GM19238 (cell line): Measurements from ENCODE around the gene SDHAF1.
"Not testable (repeated sequence)": the region's sequence is repeated elsewhere in the genome, so short reads cannot be mapped to it uniquely, and the experiment has no call there.

ENCODE experiments used
- DNase-seq: peaks from one replicate; pipeline ENCODE4 v3.0.0; 2011; ENCODE audit warnings: low spot score; ENCODE audit not compliant: insufficient read length

The SDHAF1 gene

GRCh38 chr19:35995048-35995993 is at the start of gene SDHAF1:
SDHAF1 (plus strand) TSS chr19:35995188; CDS start chr19:35995275, 87 bp downstream.
- DNase-seq: peak; percentile 94

GRCh38 chr19:35946203-35946602 is 48.8 kb upstream of the SDHAF1 start:
- no peak for DNase-seq

- no peak for DNase-seq
Measured at GRCh38 chr19:35949131-35949530, 45.9 kb upstream of the SDHAF1 start.

GRCh38 chr19:35955881-35956634 is 38.9 kb upstream of the SDHAF1 start:
- no peak for DNase-seq

- not testable (repeated sequence) for DNase-seq
Measured at GRCh38 chr19:35957411-35957810, 37.6 kb upstream of the SDHAF1 start.

GRCh38 chr19:35958660-35959039 is 36.3 kb upstream of the SDHAF1 start:
- DNase-seq: no peak

DNA sequence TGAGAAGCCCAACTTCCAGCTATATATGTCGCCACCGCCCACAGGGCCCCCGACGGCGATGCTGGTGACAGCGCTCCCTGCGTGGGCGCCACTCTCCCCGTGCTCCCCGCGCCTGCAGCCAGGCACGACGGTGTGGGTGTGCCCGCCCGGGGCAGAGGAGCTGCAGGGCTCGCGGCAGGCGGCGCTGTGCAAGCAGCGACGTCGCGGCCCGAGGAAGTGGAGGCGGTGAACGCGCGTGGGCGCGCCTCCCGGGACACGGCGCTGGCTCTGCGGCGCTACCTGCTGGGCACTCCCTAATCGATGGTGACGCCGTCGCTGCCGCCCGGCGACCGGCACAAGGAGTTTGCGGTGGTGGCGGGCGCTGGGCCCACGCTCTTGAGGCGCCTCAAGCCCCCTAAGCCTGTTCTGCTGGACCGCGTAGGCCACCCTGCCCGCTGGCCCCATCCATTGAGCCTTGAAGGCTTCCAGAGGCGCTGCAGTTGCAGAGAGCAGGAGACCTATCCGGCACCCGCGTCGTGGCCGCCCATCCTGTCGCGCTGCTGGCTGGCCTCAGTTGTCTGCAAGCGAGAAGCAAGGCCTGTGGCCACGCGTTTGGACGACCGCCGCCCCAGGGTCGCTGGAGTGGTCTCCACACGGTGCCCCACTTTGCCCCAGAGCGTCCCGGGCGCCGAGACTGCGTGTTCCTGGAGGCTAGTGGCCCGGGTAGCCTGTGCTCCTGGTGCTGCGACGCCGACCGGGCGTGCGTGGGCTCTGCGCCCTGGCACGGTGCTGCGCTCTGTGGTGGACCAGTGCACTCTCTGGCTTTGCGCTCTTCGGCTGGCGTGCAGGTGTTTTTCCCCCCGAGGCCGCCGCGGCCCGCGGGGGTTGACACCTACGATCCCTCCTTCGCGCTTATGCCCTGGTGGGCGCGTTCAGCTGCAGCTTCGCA is 35.7 kb upstream of the SDHAF1 start:
- DNase-seq: no peak

- no peak for DNase-seq
Measured at GRCh38 chr19:35959968-35960320, 35.0 kb upstream of the SDHAF1 start.

GRCh38 chr19:35960432-35960972 is 34.5 kb upstream of the SDHAF1 start:
- no peak for DNase-seq

DNA sequence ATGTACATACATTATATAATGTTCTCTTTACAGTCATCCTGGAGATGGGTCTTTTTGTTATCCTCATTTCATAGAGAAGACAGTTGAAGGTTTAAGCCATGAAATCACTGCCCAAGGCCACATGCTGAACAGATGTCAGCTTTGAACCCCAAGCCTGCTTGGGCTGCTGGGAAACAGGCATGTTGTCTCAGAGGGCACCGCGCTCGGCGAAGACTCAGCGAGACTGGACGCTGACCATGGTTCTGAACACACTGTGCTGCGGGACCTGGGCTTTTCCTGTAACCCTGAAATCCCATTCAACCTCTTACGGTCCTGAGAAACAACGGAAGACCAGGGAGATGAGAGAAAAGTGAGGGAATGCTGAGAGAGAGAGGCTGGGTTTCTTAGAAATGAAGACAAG is 31.5 kb upstream of the SDHAF1 start:
- no peak for DNase-seq

DNA sequence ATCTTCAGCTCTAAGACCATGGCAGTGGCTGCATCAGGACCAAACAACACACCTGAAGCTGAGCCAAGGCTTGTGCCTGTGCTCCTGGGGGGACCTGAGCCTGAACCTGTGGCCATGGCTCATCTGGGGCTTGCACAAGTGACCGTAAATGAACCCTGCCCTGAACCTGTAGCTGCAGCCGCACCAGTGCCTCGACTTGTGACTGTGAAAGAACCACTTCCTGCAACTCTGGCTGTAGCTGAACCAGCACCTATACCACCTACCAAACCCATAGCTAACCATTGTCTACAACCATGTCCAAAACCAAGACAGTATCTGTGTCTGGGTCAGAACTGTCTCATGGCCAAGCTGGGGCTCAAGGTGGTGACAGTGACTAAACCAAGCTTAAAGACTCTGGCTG is 28.2 kb upstream of the SDHAF1 start:
- DNase-seq: no peak

DNA sequence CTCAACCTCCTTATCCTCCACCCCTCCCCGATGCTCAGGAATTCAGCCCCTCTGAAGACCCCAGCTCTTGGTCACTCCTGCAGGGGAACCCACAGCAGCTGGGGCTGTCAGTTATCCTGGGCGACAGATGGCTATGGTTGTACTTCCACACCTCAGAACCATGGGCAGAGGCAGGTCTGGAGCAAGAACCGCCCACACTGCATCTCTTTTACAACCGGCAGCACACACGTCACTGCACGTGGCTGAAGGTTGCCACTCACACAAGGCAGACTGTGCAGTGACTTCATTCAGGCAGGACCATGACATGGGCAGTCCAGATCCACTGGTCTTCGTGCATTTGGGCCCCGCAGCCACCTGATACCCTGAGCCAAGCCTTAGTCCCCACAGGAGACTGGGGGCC is 21.5 kb upstream of the SDHAF1 start:
- no peak for DNase-seq

- DNase-seq: no peak
Measured at GRCh38 chr19:35975608-35976214, 19.3 kb upstream of the SDHAF1 start.

- DNase-seq: no peak
Measured at GRCh38 chr19:35977446-35978222, 17.4 kb upstream of the SDHAF1 start.

- DNase-seq: no peak
Measured at GRCh38 chr19:35978271-35978670, 16.7 kb upstream of the SDHAF1 start.

GRCh38 chr19:35978832-35979365 is 16.1 kb upstream of the SDHAF1 start:
- DNase-seq: no peak

- DNase-seq: not testable (repeated sequence)
Measured at GRCh38 chr19:35980997-35981396, 14.0 kb upstream of the SDHAF1 start.

GRCh38 chr19:35983177-35983576 is 11.8 kb upstream of the SDHAF1 start:
- DNase-seq: no peak

GRCh38 chr19:35986111-35986510 is 8.9 kb upstream of the SDHAF1 start:
- DNase-seq: no peak
